A549 (cell line): Measurements from ENCODE around the gene ZNF521. TPM values are rescaled to one million over a fixed set of nuclear protein-coding genes. Genes with fewer than 3 reads are reported as not detected.

Source experiments
- ATAC-seq, 2 experiments: fragments of 200-7000 bp in 1 of 2; fragments of >200 bp in 1 of 2; cut with Nextera tagmentation in 1 of 2; cut with Tn5 transposase in 1 of 2; 3 replicates each; pipeline versions ENCODE4 v1.8.0 to v1.9.1; 2018 to 2020; ENCODE audit warnings: mild to moderate bottlenecking in 1 of 2, moderate library complexity in 1 of 2
- CTCF ChIA-PET: fragments of 300-600 bp; sonication (Branson Sonifier 250); formaldehyde crosslinking; extraction: SDS; loops from one replicate; lab custom pipeline; 2021; ENCODE audit warnings: antibody characterized with exemption, inconsistent platforms; lab: Yijun Ruan, JAX
- POLR2A ChIA-PET: fragments of 350-600 bp; formaldehyde crosslinking; extraction: SDS; loops from one replicate; lab custom pipeline; 2021; ENCODE audit warnings: antibody characterized with exemption, inconsistent platforms; lab: Yijun Ruan, JAX
- DNase-seq, 2 experiments: peaks; one replicate each; pipeline versions ENCODE4 v3.0.0 to v3.0.0-alpha.2; 2011 to 2016; ENCODE audit warnings: low read depth in 1 of 2, low spot score in 1 of 2
- FAIRE-seq: peaks from 2 replicates; lab custom pipeline; 2011; peaks lifted over from hg19 to GRCh38; lab: Jason Lieb, UNC
- H3K27ac ChIP-seq, 2 experiments: fragments of >200 bp; sonication (Bioruptor Twin); formaldehyde crosslinking; 3 replicates each; pipeline ENCODE4 v1.5.1; 2016 to 2017
- H3K4me1 ChIP-seq: fragments of >200 bp; sonication (Bioruptor Twin); formaldehyde crosslinking; 3 replicates; pipeline ENCODE4 v1.6.1; 2016
- H3K4me2 ChIP-seq: fragments of >200 bp; sonication (Bioruptor Twin); formaldehyde crosslinking; 3 replicates; pipeline ENCODE4 v1.6.1; 2016
- H3K4me3 ChIP-seq: fragments of >200 bp; sonication (Bioruptor Twin); formaldehyde crosslinking; 3 replicates; pipeline ENCODE4 v1.5.1; 2016
- H3K9me3 ChIP-seq: fragments of >200 bp; sonication (Bioruptor Twin); formaldehyde crosslinking; 3 replicates; pipeline ENCODE4 v1.6.1; 2016
- CEBPB ChIP-seq, 2 experiments: fragments of >200 bp in 1 of 2; sonication (Bioruptor Twin) in 1 of 2; formaldehyde crosslinking in 1 of 2; IDR thresholded peaks; 2 replicates each; pipeline ENCODE4 v1.6.1; 2012 to 2016
- GATA3 ChIP-seq: IDR thresholded peaks from 2 replicates; pipeline ENCODE4 v1.6.1; 2012; ENCODE audit warnings: borderline replicate concordance
- HOXA7 ChIP-seq: fragments of 250-450 bp; sonication (Bioruptor Pico); IDR thresholded peaks from 2 replicates; pipeline ENCODE4 v1.5.0; 2020; ENCODE audit warnings: mild to moderate bottlenecking, moderate library complexity
- KDM5A ChIP-seq: fragments of 200-600 bp; sonication (generic); IDR thresholded peaks from 2 replicates; pipeline ENCODE4 v1.6.1; 2016; ENCODE audit warnings: antibody characterized with exemption, mild to moderate bottlenecking
- NFE2L2 ChIP-seq: fragments of 150-350 bp; conservative IDR thresholded peaks from 2 replicates; pipeline ENCODE4 v1.6.1; 2014; ENCODE audit warnings: low read length
- PHF8 ChIP-seq: fragments of 200-600 bp; sonication (generic); IDR thresholded peaks from 2 replicates; pipeline ENCODE4 v1.6.1; 2016; ENCODE audit warnings: low read depth, mild to moderate bottlenecking, antibody characterized with exemption, moderate library complexity, borderline replicate concordance
- POLR2A ChIP-seq: IDR thresholded peaks from 2 replicates; pipeline ENCODE4 v1.6.1; 2012; ENCODE audit warnings: mild to moderate bottlenecking, low read length
- RARB ChIP-seq: fragments of 250-450 bp; sonication (Bioruptor Pico); IDR thresholded peaks from 2 replicates; pipeline ENCODE4 v1.8.0; 2021; ENCODE audit warnings: mild to moderate bottlenecking, moderate library complexity
- SMC3 ChIP-seq: fragments of >200 bp; sonication (Bioruptor Twin); formaldehyde crosslinking; IDR thresholded peaks from 3 replicates; pipeline ENCODE4 v1.6.1; 2018; ENCODE audit warnings: inconsistent platforms
- SREBF2 ChIP-seq: fragments of 450-650 bp; IDR thresholded peaks from 2 replicates; pipeline ENCODE4 v1.6.1; 2014; ENCODE audit warnings: mild to moderate bottlenecking, moderate library complexity
- ZNF302 ChIP-seq: fragments of 250-450 bp; sonication (Bioruptor Pico); IDR thresholded peaks from 2 replicates; pipeline ENCODE4 v1.9.0; 2021; ENCODE audit warnings: inconsistent platforms, mild to moderate bottlenecking, moderate library complexity
- WGBS: methylation state at CpG from one replicate; pipeline ENCODE4 v1.1.6; 2017; ENCODE audit errors: missing lambda C conversion rate; 5-methylcytosine and 5-hydroxymethylcytosine counted together
- polyA plus RNA-seq, 4 experiments: library from polyadenylated mRNA; depleted of rRNA in 3 of 4; stranded (reverse); fragments of >200 nt; fragmentation: RNase III in 1 of 4; extraction: RNeasy Plus Mini Kit Qiagen cat#74134 plus additional on column Dnase treatment in 1 of 4; gene quantifications; 2 replicates in 3 of 4; 3 replicates in 1 of 4; pipeline ENCODE4 v1.2.3, GENCODE V29; 2011 to 2017
- TF ChIP-seq, protein P1 (sequence below): fragments of 150-350 bp; IDR thresholded peaks from 2 replicates; pipeline ENCODE4 v1.6.1; 2014; ENCODE audit warnings: low read depth, mild to moderate bottlenecking, low read length
- TF ChIP-seq, protein P2 (sequence below): fragments of >200 bp; sonication (Bioruptor Twin); formaldehyde crosslinking; IDR thresholded peaks from 3 replicates; pipeline ENCODE4 v1.6.1; 2016
- TF ChIP-seq, protein P3 (sequence below): IDR thresholded peaks from 2 replicates; pipeline ENCODE4 v1.6.1; 2012
- TF ChIP-seq, protein P4 (sequence below): IDR thresholded peaks from 2 replicates; pipeline ENCODE4 v1.6.1; 2012; ENCODE audit warnings: low read depth, borderline replicate concordance
- TF ChIP-seq, protein P5 (sequence below): fragments of >200 bp; sonication (Bioruptor Twin); formaldehyde crosslinking; IDR thresholded peaks from 3 replicates; pipeline ENCODE4 v1.5.1; 2016
- TF ChIP-seq, protein P6 (sequence below): fragments of 250-450 bp; sonication (Bioruptor Pico); IDR thresholded peaks from 2 replicates; pipeline ENCODE4 v1.5.0; 2021; ENCODE audit warnings: mild to moderate bottlenecking, moderate library complexity, borderline replicate concordance

Gene ZNF521
- polyA plus RNA-seq, 2 of the 4 experiments (the other 2 are of a cell fraction): not detected

DNA sequence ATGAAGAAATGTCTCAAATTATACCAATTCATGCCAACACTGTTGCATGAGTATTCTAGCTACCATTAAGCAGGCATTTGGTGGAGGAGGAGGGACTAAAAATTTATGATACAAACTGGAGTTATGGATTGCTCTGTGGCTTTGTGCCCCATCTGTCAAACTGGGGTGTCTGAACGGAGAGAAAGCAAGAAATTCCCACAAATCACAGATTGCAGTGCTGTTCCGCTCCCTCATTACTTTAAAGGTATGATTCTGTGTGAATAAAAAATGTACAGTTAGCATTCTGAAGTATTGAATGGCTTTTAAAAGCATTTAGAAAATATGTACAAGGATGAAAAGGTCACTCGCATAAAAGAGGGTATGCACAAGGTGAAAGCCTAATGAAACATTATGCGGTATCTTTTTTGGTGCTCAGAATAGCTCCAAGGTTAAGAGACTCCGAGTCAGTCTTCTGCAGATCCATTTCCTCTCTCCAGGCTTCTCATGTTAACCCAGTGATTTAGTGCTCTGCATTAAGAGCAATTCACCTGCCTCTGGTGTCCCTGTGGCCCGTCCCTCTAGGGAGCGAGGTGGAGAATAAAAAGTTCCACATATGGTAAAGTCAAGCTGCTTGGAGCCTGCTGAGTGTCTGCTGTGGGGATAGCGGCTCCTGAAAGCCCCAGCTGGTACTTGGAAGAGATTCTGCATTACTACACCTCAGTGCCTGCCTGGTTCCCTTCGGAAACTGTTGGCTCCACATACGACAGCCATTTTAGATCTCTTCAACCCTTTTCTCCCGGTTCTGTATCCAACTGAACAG, 184.2 kb downstream of the ZNF521 start (continued):
- TF ChIP-seq NFE2L2 (no peak), RARB (CRISPR knock-in tag) (no peak), KDM5A (no peak), GATA3 (no peak)
- TF ChIP-seq, protein P1, sequence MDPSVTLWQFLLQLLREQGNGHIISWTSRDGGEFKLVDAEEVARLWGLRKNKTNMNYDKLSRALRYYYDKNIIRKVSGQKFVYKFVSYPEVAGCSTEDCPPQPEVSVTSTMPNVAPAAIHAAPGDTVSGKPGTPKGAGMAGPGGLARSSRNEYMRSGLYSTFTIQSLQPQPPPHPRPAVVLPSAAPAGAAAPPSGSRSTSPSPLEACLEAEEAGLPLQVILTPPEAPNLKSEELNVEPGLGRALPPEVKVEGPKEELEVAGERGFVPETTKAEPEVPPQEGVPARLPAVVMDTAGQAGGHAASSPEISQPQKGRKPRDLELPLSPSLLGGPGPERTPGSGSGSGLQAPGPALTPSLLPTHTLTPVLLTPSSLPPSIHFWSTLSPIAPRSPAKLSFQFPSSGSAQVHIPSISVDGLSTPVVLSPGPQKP: no peak
- TF ChIP-seq, protein P2, sequence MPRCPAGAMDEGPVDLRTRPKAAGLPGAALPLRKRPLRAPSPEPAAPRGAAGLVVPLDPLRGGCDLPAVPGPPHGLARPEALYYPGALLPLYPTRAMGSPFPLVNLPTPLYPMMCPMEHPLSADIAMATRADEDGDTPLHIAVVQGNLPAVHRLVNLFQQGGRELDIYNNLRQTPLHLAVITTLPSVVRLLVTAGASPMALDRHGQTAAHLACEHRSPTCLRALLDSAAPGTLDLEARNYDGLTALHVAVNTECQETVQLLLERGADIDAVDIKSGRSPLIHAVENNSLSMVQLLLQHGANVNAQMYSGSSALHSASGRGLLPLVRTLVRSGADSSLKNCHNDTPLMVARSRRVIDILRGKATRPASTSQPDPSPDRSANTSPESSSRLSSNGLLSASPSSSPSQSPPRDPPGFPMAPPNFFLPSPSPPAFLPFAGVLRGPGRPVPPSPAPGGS: no peak
- TF ChIP-seq, protein P3, sequence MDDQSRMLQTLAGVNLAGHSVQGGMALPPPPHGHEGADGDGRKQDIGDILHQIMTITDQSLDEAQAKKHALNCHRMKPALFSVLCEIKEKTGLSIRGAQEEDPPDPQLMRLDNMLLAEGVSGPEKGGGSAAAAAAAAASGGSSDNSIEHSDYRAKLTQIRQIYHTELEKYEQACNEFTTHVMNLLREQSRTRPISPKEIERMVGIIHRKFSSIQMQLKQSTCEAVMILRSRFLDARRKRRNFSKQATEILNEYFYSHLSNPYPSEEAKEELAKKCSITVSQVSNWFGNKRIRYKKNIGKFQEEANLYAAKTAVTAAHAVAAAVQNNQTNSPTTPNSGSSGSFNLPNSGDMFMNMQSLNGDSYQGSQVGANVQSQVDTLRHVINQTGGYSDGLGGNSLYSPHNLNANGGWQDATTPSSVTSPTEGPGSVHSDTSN: no peak

DNA sequence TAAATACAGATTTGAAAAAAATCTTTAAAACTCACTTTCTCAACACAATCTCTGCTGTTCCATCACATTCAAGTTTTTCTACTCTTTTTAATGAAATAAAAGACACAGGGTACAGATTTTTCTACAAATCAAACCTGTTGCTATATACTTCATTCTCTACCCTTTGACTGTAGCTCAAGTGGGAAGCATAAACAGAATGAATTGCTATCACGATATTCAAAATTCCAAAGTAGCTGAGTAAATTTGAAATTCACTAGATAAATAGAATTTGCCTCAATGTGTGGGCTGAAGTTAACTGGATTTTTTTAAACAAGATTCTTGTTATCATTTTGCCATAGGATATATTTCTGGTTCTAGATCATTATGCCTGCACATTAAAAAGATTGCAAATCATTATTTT, 185.9 kb downstream of the ZNF521 start:
- DNase-seq (no peak), ATAC-seq (no peak), FAIRE-seq (no peak)
- WGBS: 32% methylated on average over 1 of the region's 1 CpG
- Histone ChIP-seq H3K9me3 (no peaks in the 10 kb centered on the region), H3K4me1 (no peaks in the 10 kb centered on the region), H3K27ac (no peak overlapping the region), H3K4me2 (no peak overlapping the region), H3K4me3 (no peak overlapping the region)
- CTCF ChIA-PET: no interaction called here
- TF ChIP-seq NFE2L2: no peak
- TF ChIP-seq, protein P4, sequence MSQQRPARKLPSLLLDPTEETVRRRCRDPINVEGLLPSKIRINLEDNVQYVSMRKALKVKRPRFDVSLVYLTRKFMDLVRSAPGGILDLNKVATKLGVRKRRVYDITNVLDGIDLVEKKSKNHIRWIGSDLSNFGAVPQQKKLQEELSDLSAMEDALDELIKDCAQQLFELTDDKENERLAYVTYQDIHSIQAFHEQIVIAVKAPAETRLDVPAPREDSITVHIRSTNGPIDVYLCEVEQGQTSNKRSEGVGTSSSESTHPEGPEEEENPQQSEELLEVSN: no peak
- TF ChIP-seq PHF8: no peak
- no peak for TF ChIP-seq ZNF302 (CRISPR knock-in tag)
- no peak for TF ChIP-seq POLR2A
- no peak for TF ChIP-seq CEBPB (IDR thresholded peaks at IDR 0.05)
- TF ChIP-seq, protein P5, sequence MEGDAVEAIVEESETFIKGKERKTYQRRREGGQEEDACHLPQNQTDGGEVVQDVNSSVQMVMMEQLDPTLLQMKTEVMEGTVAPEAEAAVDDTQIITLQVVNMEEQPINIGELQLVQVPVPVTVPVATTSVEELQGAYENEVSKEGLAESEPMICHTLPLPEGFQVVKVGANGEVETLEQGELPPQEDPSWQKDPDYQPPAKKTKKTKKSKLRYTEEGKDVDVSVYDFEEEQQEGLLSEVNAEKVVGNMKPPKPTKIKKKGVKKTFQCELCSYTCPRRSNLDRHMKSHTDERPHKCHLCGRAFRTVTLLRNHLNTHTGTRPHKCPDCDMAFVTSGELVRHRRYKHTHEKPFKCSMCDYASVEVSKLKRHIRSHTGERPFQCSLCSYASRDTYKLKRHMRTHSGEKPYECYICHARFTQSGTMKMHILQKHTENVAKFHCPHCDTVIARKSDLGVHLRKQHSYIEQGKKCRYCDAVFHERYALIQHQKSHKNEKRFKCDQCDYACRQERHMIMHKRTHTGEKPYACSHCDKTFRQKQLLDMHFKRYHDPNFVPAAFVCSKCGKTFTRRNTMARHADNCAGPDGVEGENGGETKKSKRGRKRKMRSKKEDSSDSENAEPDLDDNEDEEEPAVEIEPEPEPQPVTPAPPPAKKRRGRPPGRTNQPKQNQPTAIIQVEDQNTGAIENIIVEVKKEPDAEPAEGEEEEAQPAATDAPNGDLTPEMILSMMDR: no peak
- TF ChIP-seq SMC3: no peak
- no peak for TF ChIP-seq HOXA7 (CRISPR knock-in tag)
- no peak for TF ChIP-seq SREBF2
- TF ChIP-seq, protein P6, sequence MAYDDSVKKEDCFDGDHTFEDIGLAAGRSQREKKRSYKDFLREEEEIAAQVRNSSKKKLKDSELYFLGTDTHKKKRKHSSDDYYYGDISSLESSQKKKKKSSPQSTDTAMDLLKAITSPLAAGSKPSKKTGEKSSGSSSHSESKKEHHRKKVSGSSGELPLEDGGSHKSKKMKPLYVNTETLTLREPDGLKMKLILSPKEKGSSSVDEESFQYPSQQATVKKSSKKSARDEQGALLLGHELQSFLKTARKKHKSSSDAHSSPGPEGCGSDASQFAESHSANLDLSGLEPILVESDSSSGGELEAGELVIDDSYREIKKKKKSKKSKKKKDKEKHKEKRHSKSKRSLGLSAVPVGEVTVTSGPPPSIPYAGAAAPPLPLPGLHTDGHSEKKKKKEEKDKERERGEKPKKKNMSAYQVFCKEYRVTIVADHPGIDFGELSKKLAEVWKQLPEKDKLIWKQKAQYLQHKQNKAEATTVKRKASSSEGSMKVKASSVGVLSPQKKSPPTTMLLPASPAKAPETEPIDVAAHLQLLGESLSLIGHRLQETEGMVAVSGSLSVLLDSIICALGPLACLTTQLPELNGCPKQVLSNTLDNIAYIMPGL (CRISPR knock-in tag): no peak
- TF ChIP-seq, protein P3: no peak
- POLR2A ChIA-PET: no interaction called here
